Activated CD4-positive, alpha-beta T cell treated with anti-CD3 and anti-CD28 coated beads, Interleukin-2, amount 10 ng/mL, durations not matched to agents 24 days and 14 days (primary cell): ENCODE data around the gene SMIM10L2A. TPM values are rescaled to one million over a fixed set of nuclear protein-coding genes. Genes with fewer than 3 reads are reported as not detected.
"Not testable (repeated sequence)": the region's sequence is repeated elsewhere in the genome, so short reads cannot be mapped to it uniquely, and the experiment has no call there.

ENCODE experiments used
- DNase-seq: peaks from one replicate; pipeline ENCODE4 v3.0.0; 2022
- H3K27ac Mint-ChIP-seq: one replicate; pipeline ENCODE4 v1.8.0; 2022; ENCODE audit warnings: mild to moderate bottlenecking, mixed read lengths
- H3K27me3 Mint-ChIP-seq: one replicate; pipeline ENCODE4 v1.8.0; 2022; ENCODE audit warnings: mixed read lengths
- H3K36me3 Mint-ChIP-seq: one replicate; pipeline ENCODE4 v1.8.0; 2022; ENCODE audit warnings: low read depth, mild to moderate bottlenecking, mixed read lengths
- H3K4me1 Mint-ChIP-seq: one replicate; pipeline ENCODE4 v1.8.0; 2021; ENCODE audit warnings: mixed read lengths
- H3K4me3 Mint-ChIP-seq: one replicate; pipeline ENCODE4 v1.8.0; 2022; ENCODE audit warnings: mild to moderate bottlenecking, moderate library complexity, mixed read lengths
- H3K9me3 Mint-ChIP-seq: one replicate; pipeline ENCODE4 v1.8.0; 2021; ENCODE audit warnings: mixed read lengths
- intact Hi-C: fragments of 100-400 bp; cut with micrococcal nuclease; formaldehyde crosslinking; loops from one replicate; pipeline ENCODE4 v1.15.1; 2023
- total RNA-seq: library from RNA; stranded (reverse); gene quantifications from 2 replicates; pipeline ENCODE4 v1.2.3, GENCODE V29; 2022

Gene SMIM10L2A
- total RNA-seq, 1 donor from 2014 or later = 1.2 TPM

DNA sequence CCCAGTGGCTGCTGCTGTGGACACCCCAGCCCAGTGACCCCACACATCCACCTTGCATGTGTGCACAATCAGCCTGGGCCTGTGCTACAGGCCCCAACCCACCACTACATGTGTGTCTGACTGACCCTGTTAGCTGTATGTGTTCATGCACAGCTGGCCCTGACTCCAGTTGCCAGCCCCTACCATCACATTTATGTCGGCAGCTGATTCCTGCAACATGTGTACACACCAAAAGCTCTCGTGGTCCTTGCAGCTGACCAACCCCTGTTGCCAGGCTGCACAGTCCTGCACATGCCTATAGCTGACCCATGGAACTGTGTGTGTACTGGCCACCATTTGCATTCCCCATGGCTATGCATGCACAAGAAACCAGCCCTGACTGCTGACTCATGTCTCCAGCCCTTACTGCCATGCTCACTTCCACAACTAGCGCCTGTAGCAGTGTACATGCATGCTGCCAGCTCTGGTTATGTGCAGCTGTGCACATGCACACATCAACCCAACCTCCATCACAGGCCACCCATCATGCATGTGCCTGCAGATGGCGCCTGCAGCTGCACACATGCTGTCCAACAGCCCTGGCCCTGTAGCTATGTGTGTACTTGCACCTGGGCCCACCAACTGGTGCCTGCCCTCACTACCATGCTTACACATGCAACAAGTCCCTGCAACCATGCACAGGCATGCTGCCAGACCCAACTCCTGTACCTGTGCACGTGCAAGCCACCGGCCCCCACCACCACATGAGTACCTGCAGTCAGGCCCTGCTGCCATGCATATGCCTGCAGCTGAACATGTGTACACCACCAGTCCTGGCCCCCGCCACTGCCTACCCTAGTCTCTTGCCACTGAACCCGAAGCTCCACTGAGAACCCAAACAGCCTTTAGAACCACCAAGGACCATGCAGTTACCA, 28.1 kb downstream of the SMIM10L2A start:
- intact Hi-C loops = no loop called here
- DNase-seq = no peak
- Mint-ChIP-seq H3K9me3 (no peaks in the 10 kb centered on the region), H3K4me1 (no peaks in the 10 kb centered on the region), H3K36me3 (no peaks in the 10 kb centered on the region), H3K27me3 (no peaks in the 10 kb centered on the region), H3K27ac (no peak overlapping the region), H3K4me3 (no peak overlapping the region)

DNA sequence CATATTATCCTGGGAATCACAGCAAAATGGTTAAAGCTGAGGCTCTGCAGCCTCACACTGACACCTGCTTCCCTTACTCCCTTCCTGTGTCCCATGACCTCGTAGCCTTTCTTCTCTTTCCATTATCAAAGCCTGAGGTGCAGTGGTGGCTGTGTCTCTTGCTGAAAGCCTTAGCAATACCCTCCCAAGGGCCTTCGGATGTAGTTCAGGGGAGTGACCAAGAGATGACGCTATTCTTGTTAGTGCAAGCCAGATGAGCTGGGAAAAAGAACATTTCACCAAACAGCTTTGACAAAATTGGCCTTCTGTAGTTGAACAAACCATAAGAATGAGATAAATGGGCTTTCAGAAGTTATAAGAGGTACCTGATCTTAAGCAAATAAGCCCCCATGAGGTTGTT, 31.6 kb downstream of the SMIM10L2A start:
- Mint-ChIP-seq H3K4me1 (no peaks in the 10 kb centered on the region), H3K4me3 (no peak overlapping the region), H3K9me3 (no peaks in the 10 kb centered on the region), H3K27me3 (peaks cover 5% of the 10 kb centered on the region), H3K36me3 (no peaks in the 10 kb centered on the region), H3K27ac (no peak overlapping the region)
- DNase-seq = no peak
- intact Hi-C loops = no loop called here

- H3K9me3 Mint-ChIP-seq = no peaks in the 10 kb centered on the region
- no peaks in the 10 kb centered on the region for H3K4me1 Mint-ChIP-seq
- intact Hi-C loops = no loop called here
Observed at GRCh38 chrX:135454816-135455215, 33.1 kb downstream of the SMIM10L2A start.

GRCh38 chrX:135461756-135462155, 40.0 kb downstream of the SMIM10L2A start:
- H3K36me3 Mint-ChIP-seq, H3K4me3 Mint-ChIP-seq, H3K9me3 Mint-ChIP-seq, H3K4me1 Mint-ChIP-seq, DNase-seq, intact Hi-C loops, H3K27ac Mint-ChIP-seq: not testable (repeated sequence)
- H3K27me3 Mint-ChIP-seq = peaks cover 11% of the 10 kb centered on the region

More at GRCh38 chrX:135454816-135455215, 33.1 kb downstream of the SMIM10L2A start:
- H3K27ac Mint-ChIP-seq = no peak overlapping the region
- H3K36me3 Mint-ChIP-seq = no peaks in the 10 kb centered on the region
- H3K27me3 Mint-ChIP-seq = peaks cover 5% of the 10 kb centered on the region
- H3K4me3 Mint-ChIP-seq = no peak overlapping the region
- no peak for DNase-seq

DNA sequence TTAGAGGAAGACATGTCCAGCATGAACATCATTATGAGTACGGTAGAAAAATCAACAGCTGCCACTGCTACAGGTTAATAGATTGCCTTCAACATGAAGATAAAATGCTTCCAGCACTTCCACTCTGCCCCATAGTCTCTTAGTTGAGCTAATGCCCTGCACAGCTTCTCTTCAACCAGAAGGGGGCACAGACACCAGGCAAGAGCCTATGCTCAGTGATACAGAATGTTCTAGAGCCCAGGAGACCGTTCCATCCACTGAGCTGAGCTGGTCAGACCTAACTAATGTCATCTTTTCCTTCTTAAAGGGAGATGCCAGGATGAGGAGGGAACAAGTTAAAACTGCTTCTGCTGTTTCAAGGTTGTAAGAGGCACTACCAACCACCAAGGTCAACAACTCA, 42.2 kb downstream of the SMIM10L2A start:
- peaks cover 3% of the 10 kb centered on the region for H3K9me3 Mint-ChIP-seq
- peaks cover 13% of the 10 kb centered on the region for H3K27me3 Mint-ChIP-seq
- no peaks in the 10 kb centered on the region for H3K4me1 Mint-ChIP-seq
- H3K27ac Mint-ChIP-seq = no peak overlapping the region
- H3K36me3 Mint-ChIP-seq = no peaks in the 10 kb centered on the region
- peak; percentile 57 for DNase-seq
- H3K4me3 Mint-ChIP-seq = no peak overlapping the region
- intact Hi-C loops = no loop called here

- DNase-seq = peak; percentile 57
- Mint-ChIP-seq H3K27me3 (peaks cover 17% of the 10 kb centered on the region), H3K9me3 (no peaks in the 10 kb centered on the region), H3K4me3 (no peak overlapping the region), H3K27ac (no peak overlapping the region), H3K36me3 (no peaks in the 10 kb centered on the region), H3K4me1 (peaks cover 2% of the 10 kb centered on the region)
- intact Hi-C loops = no loop called here
Observed at GRCh38 chrX:135476378-135476777, 54.6 kb downstream of the SMIM10L2A start.

DNA sequence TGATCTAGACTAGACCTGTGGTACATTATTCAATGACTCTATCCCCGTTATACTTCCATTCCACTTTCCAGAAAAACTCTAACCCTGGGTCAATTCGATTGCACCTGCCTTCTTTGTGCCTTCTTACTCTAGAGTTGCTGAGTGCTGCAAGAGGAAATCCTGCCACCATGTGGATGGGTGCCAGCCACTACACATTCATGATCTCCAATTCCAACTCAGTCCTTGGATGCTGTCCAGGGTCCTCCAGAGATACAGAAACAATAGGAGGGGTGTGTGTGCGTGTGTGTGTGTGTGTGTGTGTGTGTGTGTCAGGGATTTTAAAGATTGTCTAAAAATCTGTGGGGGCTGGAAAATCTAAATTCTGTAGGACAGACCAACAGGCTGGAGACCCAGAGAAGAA, 55.8 kb downstream of the SMIM10L2A start:
- peak; percentile 78 for DNase-seq
- H3K9me3 Mint-ChIP-seq = no peaks in the 10 kb centered on the region
- no peak overlapping the region for H3K27ac Mint-ChIP-seq
- peaks cover 2% of the 10 kb centered on the region for H3K4me1 Mint-ChIP-seq
- H3K4me3 Mint-ChIP-seq = no peak overlapping the region
- H3K36me3 Mint-ChIP-seq = no peaks in the 10 kb centered on the region
- intact Hi-C loops = loop anchor here (1.0 kb wide), 1 partner anchor 291 kb away; no protein-coding TSS in a partner anchor
- H3K27me3 Mint-ChIP-seq = peaks cover 14% of the 10 kb centered on the region

Other genes starting within 250 kb of the SMIM10L2A start
- not detected in 2 replicates for gene ETDA, start 169.9 kb upstream of the SMIM10L2A start, total RNA-seq
- not detected in 2 replicates for gene ETDC, start 112.5 kb upstream of the SMIM10L2A start, total RNA-seq
- 6.9 and 7.1 TPM in 2 replicates for gene ZNF75D, start 77.8 kb upstream of the SMIM10L2A start, total RNA-seq
- 0.83 and 1.3 TPM in 2 replicates for gene ZNF449, start 77.1 kb upstream of the SMIM10L2A start, total RNA-seq
- 30.6 and 35.7 TPM in 2 replicates for gene INTS6L, start 98.7 kb downstream of the SMIM10L2A start, total RNA-seq